ENCODE measurements around the gene ATXN3L. TPM values are rescaled to one million over a fixed set of nuclear protein-coding genes. Genes with fewer than 3 reads are reported as not detected.

Gene ATXN3L
- total and polyA plus RNA-seq, 2 experiments from 2014 or later = not detected

DNA sequence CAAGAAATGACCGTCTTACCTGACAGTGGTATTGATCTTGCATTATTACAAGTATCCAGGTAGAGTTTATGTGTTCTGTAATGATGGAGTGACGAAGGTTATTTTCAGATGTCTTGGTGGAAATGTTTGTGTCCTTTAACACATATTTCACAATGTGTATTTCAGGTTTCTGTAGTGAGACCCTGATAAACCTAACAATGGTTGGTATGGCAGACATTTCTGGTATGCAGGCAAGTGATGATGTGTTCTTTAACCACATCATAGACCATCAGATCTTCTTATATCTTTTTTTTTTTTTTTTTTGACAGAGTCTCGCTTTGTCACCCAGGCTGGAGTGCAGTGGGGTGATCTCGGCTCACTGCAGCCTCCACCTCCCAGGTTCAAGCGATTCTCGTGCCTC is 14.6 kb upstream of the ATXN3L start:
- no peaks in the 10 kb centered on the region for H3F3A ChIP-seq (replicated peaks; ENCODE audit: low read depth)
- H3K36me3 Mint-ChIP-seq (ENCODE audit: low read depth) = no peaks in the 10 kb centered on the region
- H3K4me1 ChIP-seq (ENCODE audit: insufficient read depth) = peaks cover 5% of the 10 kb centered on the region
- no peaks in the 10 kb centered on the region; the same call in 1 of the 2 replicates for H3K9me2 ChIP-seq (ENCODE audit: insufficient read depth)
- no peak overlapping the region for H3K27ac ChIP-seq (ENCODE audit: low read depth)
- H3K4me3 ChIP-seq = no peak overlapping the region
- H3K27ac Mint-ChIP-seq = no peak overlapping the region
- peak; percentile 5 for DNase-seq (ENCODE audit: low spot score)
- TF ChIP-seq, protein P1, sequence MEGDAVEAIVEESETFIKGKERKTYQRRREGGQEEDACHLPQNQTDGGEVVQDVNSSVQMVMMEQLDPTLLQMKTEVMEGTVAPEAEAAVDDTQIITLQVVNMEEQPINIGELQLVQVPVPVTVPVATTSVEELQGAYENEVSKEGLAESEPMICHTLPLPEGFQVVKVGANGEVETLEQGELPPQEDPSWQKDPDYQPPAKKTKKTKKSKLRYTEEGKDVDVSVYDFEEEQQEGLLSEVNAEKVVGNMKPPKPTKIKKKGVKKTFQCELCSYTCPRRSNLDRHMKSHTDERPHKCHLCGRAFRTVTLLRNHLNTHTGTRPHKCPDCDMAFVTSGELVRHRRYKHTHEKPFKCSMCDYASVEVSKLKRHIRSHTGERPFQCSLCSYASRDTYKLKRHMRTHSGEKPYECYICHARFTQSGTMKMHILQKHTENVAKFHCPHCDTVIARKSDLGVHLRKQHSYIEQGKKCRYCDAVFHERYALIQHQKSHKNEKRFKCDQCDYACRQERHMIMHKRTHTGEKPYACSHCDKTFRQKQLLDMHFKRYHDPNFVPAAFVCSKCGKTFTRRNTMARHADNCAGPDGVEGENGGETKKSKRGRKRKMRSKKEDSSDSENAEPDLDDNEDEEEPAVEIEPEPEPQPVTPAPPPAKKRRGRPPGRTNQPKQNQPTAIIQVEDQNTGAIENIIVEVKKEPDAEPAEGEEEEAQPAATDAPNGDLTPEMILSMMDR (conservative IDR thresholded peaks at IDR 0.05; ENCODE audit: low read depth in 2 of 2) = no peak
- TF ChIP-seq, protein P2, sequence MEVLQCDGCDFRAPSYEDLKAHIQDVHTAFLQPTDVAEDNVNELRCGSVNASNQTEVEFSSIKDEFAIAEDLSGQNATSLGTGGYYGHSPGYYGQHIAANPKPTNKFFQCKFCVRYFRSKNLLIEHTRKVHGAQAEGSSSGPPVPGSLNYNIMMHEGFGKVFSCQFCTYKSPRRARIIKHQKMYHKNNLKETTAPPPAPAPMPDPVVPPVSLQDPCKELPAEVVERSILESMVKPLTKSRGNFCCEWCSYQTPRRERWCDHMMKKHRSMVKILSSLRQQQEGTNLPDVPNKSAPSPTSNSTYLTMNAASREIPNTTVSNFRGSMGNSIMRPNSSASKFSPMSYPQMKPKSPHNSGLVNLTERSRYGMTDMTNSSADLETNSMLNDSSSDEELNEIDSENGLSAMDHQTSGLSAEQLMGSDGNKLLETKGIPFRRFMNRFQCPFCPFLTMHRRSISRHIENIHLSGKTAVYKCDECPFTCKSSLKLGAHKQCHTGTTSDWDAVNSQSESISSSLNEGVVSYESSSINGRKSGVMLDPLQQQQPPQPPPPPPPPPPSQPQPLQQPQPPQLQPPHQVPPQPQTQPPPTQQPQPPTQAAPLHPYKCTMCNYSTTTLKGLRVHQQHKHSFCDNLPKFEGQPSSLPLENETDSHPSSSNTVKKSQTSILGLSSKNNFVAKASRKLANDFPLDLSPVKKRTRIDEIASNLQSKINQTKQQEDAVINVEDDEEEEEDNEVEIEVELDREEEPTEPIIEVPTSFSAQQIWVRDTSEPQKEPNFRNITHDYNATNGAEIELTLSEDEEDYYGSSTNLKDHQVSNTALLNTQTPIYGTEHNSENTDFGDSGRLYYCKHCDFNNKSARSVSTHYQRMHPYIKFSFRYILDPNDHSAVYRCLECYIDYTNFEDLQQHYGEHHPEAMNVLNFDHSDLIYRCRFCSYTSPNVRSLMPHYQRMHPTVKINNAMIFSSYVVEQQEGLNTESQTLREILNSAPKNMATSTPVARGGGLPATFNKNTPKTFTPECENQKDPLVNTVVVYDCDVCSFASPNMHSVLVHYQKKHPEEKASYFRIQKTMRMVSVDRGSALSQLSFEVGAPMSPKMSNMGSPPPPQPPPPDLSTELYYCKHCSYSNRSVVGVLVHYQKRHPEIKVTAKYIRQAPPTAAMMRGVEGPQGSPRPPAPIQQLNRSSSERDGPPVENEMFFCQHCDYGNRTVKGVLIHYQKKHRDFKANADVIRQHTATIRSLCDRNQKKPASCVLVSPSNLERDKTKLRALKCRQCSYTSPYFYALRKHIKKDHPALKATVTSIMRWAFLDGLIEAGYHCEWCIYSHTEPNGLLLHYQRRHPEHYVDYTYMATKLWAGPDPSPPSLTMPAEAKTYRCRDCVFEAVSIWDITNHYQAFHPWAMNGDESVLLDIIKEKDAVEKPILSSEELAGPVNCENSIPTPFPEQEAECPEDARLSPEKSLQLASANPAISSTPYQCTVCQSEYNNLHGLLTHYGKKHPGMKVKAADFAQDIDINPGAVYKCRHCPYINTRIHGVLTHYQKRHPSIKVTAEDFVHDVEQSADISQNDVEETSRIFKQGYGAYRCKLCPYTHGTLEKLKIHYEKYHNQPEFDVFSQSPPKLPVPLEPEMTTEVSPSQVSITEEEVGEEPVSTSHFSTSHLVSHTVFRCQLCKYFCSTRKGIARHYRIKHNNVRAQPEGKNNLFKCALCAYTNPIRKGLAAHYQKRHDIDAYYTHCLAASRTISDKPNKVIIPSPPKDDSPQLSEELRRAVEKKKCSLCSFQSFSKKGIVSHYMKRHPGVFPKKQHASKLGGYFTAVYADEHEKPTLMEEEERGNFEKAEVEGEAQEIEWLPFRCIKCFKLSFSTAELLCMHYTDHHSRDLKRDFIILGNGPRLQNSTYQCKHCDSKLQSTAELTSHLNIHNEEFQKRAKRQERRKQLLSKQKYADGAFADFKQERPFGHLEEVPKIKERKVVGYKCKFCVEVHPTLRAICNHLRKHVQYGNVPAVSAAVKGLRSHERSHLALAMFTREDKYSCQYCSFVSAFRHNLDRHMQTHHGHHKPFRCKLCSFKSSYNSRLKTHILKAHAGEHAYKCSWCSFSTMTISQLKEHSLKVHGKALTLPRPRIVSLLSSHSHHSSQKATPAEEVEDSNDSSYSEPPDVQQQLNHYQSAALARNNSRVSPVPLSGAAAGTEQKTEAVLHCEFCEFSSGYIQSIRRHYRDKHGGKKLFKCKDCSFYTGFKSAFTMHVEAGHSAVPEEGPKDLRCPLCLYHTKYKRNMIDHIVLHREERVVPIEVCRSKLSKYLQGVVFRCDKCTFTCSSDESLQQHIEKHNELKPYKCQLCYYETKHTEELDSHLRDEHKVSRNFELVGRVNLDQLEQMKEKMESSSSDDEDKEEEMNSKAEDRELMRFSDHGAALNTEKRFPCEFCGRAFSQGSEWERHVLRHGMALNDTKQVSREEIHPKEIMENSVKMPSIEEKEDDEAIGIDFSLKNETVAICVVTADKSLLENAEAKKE (CRISPR knock-in tag; IDR thresholded peaks at IDR 0.05) = no peak
- TF ChIP-seq, protein P3, sequence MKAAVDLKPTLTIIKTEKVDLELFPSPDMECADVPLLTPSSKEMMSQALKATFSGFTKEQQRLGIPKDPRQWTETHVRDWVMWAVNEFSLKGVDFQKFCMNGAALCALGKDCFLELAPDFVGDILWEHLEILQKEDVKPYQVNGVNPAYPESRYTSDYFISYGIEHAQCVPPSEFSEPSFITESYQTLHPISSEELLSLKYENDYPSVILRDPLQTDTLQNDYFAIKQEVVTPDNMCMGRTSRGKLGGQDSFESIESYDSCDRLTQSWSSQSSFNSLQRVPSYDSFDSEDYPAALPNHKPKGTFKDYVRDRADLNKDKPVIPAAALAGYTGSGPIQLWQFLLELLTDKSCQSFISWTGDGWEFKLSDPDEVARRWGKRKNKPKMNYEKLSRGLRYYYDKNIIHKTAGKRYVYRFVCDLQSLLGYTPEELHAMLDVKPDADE (IDR thresholded peaks at IDR 0.05) = no peak
- TF ChIP-seq, protein P4, sequence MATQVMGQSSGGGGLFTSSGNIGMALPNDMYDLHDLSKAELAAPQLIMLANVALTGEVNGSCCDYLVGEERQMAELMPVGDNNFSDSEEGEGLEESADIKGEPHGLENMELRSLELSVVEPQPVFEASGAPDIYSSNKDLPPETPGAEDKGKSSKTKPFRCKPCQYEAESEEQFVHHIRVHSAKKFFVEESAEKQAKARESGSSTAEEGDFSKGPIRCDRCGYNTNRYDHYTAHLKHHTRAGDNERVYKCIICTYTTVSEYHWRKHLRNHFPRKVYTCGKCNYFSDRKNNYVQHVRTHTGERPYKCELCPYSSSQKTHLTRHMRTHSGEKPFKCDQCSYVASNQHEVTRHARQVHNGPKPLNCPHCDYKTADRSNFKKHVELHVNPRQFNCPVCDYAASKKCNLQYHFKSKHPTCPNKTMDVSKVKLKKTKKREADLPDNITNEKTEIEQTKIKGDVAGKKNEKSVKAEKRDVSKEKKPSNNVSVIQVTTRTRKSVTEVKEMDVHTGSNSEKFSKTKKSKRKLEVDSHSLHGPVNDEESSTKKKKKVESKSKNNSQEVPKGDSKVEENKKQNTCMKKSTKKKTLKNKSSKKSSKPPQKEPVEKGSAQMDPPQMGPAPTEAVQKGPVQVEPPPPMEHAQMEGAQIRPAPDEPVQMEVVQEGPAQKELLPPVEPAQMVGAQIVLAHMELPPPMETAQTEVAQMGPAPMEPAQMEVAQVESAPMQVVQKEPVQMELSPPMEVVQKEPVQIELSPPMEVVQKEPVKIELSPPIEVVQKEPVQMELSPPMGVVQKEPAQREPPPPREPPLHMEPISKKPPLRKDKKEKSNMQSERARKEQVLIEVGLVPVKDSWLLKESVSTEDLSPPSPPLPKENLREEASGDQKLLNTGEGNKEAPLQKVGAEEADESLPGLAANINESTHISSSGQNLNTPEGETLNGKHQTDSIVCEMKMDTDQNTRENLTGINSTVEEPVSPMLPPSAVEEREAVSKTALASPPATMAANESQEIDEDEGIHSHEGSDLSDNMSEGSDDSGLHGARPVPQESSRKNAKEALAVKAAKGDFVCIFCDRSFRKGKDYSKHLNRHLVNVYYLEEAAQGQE (IDR thresholded peaks at IDR 0.05; ENCODE audit: unreplicated experiment) = no peak
- TF ChIP-seq JUNB (IDR thresholded peaks at IDR 0.05; ENCODE audit: unreplicated experiment) = no peak
- no peak overlapping the region for H3K4me2 ChIP-seq
- no peaks in the 10 kb centered on the region for H3K36me3 ChIP-seq (ENCODE audit: insufficient read depth)
- H3K27me3 Mint-ChIP-seq (ENCODE audit: insufficient read depth, low read depth, poor library complexity) = peaks cover 2% of the 10 kb centered on the region
- H3K27me3 ChIP-seq (ENCODE audit: insufficient read depth) = no peaks in the 10 kb centered on the region
- H2AFZ ChIP-seq = no peak overlapping the region
- H4K20me1 ChIP-seq (replicated peaks; ENCODE audit: insufficient read depth) = no peaks in the 10 kb centered on the region
- no peak for ATAC-seq
- no peaks in the 10 kb centered on the region for H3K79me2 ChIP-seq (replicated peaks; ENCODE audit: insufficient read depth)
- H3K4me1 Mint-ChIP-seq = peaks cover 3% of the 10 kb centered on the region; the same call in 1 of the 3 replicates
- H3K9me3 Mint-ChIP-seq = no peaks in the 10 kb centered on the region
- H3K4me3 Mint-ChIP-seq = no peak overlapping the region
